ENCODE data around the gene AKAP13.
A peak's percentile ranks its signal among the peaks of the same experiment; 100 is the strongest.
"Not testable (repeated sequence)": the region's sequence is repeated elsewhere in the genome, so short reads cannot be mapped to it uniquely, and the experiment has no call there.

AKAP13 gene, protein sequence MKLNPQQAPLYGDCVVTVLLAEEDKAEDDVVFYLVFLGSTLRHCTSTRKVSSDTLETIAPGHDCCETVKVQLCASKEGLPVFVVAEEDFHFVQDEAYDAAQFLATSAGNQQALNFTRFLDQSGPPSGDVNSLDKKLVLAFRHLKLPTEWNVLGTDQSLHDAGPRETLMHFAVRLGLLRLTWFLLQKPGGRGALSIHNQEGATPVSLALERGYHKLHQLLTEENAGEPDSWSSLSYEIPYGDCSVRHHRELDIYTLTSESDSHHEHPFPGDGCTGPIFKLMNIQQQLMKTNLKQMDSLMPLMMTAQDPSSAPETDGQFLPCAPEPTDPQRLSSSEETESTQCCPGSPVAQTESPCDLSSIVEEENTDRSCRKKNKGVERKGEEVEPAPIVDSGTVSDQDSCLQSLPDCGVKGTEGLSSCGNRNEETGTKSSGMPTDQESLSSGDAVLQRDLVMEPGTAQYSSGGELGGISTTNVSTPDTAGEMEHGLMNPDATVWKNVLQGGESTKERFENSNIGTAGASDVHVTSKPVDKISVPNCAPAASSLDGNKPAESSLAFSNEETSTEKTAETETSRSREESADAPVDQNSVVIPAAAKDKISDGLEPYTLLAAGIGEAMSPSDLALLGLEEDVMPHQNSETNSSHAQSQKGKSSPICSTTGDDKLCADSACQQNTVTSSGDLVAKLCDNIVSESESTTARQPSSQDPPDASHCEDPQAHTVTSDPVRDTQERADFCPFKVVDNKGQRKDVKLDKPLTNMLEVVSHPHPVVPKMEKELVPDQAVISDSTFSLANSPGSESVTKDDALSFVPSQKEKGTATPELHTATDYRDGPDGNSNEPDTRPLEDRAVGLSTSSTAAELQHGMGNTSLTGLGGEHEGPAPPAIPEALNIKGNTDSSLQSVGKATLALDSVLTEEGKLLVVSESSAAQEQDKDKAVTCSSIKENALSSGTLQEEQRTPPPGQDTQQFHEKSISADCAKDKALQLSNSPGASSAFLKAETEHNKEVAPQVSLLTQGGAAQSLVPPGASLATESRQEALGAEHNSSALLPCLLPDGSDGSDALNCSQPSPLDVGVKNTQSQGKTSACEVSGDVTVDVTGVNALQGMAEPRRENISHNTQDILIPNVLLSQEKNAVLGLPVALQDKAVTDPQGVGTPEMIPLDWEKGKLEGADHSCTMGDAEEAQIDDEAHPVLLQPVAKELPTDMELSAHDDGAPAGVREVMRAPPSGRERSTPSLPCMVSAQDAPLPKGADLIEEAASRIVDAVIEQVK (N-terminal part only)

DNA sequence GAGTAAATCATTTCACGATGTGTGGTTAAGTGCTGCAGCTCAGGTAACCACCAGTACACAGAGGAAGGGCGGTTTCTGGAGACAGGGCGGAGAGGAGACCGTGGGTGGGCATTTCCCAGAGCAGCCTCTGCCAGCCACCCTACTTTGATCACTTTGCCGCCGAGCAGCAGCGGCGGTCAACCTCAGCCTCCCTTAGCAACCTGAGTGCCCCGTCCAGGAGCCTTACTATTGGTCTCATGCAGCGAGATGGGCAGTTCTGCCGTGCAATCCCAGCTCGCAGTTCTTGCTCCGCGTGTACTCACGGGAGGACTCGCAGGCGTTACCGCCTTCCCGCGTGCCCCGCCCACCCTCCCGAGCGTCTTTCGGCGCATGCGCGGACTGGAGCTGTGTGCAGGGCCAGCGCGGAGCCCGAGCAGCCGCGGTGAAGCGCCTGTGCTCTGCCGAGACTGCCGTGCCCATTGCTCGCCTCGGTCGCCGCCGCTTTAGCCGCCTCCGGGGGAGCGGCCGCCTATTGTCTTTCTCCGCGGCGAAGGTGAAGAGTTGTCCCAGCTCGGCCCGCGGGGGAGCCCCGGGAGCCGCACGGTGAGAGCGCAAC is at the start of gene AKAP13:
TSS of gene AKAP13 (plus strand) at position 387 of the 595 bp plus-strand sequence. CDS start 105,118 bp downstream, outside the sequence.
- DNase-seq: peak; percentile 56

DNA sequence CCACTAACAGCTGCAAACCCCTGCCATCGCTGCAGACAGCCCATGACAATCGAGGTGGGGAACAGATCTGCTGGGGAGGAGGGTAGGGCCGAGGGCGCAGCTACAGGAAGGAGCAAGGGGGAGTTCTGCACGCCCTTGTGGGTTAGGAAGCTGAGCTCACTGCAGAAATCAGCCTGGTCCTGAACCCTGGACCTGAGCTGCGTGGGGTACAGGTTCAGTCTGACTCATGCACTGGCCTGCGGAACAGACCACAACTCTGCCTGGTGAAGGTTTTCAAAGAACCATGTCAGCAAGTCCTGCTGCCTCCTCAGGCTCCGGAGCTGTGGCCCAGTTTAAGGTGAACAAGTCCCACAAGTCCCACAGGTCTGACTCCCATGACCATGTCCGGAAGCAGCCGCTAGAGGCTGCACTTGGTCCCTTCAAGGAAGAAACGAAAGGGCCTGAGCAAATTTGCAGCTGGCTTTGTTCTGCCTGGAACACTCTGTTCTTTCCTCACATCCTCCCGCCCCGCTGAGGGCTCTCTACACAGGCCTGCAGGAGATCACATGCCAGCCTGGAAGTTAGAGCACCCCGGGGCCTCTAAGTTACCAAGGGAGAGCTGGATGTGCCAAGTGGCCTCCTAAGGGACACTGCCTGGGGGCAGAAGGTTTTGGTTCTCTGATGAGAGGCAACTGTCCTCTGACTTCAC is 49.4 kb upstream of the AKAP13 start:
- DNase-seq: no peak

DNA sequence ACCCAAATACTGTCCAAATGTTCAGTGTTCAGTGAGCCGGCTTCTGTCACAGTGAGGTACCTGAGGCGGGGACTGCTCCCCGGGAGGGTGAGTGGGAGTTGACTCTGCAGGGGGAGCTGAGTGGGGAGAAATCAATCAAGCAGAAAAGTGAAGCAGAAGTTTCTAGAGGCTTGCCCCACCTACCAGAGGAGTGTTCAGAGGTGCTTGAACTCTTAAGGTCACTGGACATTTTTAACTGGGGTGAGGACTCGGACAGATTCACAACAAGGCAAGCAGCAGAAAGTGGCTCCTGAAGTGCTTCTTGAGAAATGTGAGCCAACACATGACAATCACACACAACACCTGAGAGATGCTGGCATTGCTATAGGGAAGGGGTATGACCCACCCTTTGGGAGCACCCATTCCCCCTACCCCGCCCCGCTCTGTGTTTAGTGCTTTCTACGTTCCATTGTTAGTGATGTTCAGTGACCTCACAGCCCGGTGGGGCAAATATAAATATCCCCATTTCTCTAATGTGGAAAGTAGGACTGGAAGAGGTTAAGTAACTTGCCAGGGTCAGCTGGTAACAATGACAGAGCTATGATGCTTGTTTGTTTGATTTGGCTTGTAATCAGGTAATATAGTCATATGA is 48.6 kb upstream of the AKAP13 start:
- DNase-seq: no peak

DNA sequence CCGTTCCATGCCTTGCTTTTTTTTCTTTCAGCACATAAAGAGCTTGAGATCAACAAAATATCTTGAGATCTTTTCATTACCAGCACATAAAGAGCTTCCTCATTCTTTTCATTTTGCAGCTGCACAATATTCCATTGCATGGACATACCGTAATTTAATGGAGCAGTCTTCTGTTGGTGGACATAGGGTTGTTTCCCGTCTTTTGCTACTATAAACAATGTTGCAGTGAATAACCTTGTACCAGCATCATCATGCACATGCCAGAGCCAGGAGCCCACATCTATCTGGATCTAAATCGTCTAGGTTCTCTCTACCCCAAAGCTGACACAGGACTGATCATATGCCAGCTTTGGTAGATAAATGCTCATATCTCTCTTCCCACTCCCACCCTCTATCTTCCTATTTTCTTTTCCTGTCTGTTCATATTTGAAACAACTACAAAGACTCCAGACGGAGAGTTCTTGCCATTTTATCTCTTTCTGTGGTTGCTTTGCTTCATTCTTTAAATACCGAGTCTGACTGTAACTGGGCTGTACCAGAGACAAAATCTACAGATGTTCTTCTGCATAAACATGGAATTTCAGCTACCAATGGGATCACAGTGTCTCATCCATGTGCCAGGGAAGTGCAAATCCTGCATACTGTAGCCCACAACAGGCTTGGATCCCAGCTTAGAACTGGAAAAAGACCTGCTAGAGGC is 47.1 kb upstream of the AKAP13 start:
- DNase-seq: no peak

DNA sequence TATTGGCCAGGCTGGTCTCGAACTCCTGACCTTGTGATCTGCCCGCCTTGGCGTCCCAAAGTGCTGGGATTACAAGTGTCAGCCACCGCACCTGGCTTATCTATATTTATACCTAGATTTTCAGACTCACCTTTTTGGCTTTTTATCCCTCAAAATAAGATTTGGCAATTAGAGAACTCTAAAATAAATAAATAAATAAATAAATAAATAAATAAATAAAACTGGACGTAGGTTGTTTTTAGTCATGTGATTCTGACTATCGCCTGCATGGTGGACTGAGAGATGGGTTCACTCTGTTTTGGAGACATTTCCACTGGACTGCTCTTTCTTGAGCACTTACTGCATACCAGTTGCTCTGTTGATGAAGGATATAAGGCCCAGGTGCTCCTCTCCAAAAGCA is 46.2 kb upstream of the AKAP13 start:
- DNase-seq: no peak

DNA sequence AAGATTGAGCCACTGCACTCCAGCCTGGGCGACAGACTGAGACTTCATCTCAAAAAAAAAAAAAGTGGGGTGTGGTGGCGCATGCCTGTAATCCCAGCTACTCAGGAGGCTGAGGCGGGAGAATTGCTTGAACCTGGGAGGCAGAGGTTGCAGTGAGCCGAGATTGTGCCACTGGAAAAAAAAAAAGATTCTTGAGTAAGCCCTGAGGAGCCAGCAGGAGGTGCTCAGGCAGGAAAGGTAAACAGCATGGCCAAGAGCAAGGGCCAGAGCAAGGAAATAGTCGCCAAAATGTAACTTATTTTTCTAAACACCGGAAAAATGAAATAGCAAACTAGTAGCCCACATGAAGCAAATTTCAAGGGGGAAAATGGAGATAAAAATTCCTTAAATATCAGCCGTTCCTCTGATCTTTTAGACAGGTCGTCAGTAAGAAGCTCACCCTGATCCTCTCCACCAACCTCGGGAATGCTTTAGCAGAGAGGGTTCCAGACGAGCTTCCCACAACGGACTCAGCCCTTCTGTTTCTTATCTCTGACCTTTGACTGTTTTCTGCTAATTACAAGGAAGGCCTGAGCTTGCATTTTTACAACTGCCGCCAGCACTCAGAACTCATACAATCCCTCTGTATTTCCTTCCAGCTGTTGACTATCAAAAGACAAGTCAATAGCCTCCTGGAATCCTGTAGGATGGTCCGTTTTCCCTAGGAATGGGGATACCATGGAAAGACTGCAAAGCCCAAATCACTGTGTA is 45.0 kb upstream of the AKAP13 start:
- DNase-seq: no peak

DNA sequence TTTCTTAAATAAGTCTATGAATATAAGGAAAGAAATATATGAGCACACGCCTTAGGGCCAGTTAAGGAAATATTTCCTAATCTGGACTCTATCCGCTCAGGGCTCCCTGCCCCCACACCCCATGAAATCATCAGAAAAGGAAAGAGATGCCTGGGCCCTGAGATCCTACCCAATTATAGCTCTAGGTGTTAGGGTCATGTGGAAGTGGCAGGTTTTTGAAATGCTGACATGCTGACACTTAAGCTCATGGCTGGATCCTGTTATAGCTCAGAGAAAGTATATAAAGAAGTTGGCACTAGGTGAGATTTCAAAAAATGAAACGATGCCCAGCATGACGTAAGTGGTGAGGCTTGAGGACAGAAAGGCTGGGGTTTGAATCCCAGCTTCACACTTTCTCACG is 43.5 kb upstream of the AKAP13 start:
- no peak for DNase-seq

DNA sequence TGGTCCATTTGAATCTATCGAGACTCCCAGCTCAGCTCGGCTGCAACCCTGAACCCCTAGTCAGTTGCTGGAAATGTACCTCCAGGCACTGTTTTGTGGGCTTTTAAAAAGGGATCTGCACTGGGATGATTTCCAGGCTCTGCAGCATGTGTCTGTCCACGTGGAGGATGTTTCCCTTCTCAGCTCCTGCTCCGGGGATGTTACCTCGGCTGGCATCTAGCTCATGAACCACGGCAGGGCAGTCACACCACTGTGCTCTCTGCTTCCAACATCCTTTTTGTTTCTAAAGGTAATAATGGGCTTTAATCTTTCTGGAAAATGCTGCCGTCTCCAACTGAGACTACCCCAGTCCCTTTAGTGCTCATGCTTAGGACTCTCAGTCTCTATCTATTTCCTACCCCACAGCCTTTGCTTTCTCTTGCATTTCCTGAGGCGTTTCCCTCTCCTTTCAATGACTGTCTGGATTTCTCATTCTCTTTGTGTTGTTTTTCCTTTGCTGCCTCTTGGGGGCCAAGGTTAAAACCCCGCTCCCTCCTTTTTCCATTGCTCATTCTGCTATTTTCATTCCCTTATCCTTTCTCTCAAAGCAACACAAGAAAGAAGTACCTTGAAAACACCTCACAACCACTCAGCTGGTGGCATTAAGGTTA is 42.9 kb upstream of the AKAP13 start:
- DNase-seq: no peak

DNA sequence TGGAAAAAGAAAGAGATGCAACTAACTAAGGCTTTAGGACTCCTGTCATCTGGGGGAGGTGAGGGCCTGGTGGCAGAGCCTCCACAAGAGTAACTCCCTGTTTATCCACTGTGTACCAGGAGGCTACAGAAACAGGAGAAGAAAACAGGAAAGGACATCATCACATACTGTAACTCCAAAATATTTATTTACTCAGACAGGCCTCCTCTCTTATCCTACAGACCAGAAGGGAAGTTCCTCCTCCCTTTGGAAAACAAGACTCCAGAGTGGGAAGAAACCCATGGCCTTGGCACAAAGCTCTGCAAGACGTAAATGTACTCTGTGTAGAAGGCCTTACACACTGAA is 40.1 kb upstream of the AKAP13 start:
- DNase-seq: no peak

DNA sequence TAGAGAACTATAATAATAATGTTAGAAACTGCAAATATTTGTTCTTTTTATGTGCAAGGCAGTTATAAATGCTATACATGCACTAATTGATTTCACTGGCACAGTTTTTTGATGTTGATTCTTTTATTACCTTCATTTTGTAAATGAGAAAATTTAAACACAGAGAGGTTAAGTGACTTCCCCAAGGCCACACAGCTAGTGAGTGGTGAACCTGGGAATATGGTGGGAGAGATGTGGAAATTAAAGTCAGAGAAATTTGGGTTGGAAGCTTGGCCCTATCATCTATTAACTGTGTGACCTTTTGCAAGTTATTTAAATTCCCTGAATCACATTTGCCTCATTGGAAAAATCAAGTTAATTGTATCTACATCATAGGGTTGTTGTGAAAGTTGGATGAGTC is 39.6 kb upstream of the AKAP13 start:
- DNase-seq: no peak

DNA sequence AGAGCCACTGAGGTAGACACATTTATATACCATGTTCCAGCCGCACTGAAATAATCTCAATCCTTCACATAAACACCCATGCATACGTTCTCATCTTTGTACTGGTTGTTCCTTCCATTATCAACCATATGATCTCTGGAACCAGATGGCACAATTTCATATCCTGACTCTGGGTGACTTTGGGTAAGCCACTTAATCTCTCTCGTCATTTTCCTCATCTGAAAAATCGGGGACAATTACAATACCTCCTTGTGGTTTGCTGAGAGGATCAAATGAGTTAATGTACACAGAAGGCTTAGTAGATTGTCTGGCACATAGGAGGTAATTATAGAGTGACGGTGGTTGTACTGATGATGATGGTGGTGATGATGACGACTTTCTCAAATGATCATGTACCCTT is 38.2 kb upstream of the AKAP13 start:
- DNase-seq: not testable (repeated sequence)

DNA sequence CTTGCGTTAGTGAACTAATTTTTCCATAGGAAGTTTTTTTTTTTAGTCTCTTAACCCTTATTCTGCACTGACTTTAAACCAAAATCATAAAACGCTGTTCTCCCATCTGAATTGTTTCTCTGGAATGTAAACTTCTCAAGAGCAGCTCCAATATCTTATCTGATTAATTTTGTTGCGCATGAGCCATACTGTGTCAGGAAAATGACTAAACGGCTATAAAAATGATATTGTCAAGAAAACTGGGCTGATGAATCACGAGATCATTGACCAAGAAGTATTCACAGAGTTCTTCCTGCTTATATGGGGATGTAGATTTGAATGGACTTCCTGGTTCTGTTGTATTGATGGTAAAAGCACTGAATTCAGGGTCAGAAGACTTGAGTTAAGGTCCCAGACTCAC is 37.0 kb upstream of the AKAP13 start:
- DNase-seq: not testable (repeated sequence)

DNA sequence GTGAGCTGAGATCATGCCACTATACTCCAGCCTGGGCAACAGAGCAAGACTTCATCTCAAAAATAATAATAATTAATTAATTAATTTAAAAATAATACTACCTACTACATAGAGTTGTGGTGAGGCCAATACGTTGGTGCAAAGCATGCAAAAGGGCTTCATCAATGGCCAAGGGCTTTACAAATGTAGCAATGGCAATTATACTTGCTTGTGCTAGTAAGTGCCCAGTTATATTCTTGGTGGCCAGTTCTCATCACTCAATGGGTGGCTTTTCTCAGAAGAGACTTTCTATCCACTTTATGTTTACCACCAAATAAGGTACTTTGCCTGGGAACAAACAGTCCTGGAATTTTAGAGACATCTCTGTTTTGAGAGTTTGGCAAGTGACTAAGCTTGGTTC is 36.2 kb upstream of the AKAP13 start:
- DNase-seq: not testable (repeated sequence)

DNA sequence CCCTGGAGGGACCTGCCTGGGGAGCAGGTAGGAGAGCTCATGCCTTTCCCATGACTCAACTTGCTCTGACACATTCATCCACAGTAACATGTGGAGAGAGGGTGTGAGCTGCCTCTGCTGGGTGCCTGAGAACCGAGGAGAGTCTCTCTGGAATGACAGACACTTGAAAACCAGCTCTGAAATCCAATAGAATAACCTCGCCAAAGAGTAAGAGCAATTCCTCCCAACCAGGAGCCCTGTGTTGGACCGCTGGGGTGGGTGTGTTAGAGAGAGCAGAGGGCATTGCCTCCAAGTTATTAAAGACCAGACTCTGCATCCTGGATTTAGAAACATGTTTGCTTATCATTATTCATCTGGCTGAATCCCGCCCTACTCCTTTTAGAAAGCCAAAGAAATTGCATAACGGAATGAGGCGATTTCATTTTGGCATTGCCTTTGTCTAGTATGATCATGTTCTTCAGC is 35.7 kb upstream of the AKAP13 start:
- DNase-seq: not testable (repeated sequence)

DNA sequence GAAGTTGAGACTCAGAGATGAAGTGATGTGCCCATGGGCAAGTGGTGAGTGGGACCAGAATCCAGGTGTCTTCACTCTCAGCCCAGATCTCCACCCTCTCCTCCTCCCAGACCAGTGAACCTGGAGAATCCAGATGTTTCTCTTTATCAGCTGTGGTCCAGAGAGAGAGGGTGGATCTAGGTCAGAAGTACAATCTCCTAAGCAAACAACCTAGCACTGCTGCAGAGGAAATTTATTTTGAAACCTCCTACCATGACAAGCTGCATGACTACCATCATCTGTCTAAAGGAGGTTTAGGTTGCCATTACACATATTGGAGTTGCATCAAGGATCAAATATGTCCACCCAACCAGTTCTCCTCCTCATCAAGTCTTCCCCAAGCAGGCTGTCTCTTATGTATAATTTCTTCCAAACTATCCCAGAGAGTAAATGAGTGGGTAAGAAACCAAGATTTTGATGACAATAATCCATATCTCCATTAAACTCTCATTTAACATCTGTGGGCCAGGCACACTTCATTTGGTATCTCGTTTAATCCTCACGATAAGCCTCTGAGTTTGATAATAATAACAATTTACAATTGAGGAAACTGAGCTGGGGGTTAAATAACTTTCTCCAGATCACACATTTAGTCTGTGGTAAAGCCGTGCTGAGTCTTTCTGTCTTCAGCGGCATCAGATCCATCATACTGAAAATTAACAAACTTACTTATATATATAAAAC is 35.0 kb upstream of the AKAP13 start:
- DNase-seq: not testable (repeated sequence)

DNA sequence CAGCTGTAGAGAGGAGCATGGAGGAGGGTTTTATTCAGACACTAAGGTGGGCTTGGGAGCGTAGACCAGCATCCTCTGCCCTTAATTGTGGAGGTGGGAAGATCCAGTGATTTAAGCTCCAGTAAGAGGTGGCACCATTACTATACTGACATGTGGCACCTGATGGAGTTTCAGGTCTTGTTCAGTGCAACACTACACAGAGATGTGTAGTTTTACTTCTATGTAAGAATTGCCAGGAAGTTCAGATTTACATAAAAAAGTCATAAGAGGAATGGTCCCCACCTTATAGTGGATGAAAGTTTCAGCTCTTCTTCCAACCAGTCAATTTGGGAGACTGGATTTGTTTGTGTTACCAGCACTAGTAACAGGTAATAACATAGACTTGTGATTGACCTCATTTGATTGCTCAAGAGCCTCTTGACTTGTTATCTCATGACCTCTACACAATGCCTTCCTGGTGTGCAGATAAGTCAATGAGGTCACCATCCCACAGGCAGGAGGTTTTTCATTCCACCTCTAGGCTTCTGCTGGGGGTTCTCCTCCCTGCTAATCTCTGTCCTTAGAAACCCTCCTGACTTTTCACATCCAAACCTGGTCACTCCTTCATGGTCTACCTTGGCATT is 33.8 kb upstream of the AKAP13 start:
- not testable (repeated sequence) for DNase-seq

DNA sequence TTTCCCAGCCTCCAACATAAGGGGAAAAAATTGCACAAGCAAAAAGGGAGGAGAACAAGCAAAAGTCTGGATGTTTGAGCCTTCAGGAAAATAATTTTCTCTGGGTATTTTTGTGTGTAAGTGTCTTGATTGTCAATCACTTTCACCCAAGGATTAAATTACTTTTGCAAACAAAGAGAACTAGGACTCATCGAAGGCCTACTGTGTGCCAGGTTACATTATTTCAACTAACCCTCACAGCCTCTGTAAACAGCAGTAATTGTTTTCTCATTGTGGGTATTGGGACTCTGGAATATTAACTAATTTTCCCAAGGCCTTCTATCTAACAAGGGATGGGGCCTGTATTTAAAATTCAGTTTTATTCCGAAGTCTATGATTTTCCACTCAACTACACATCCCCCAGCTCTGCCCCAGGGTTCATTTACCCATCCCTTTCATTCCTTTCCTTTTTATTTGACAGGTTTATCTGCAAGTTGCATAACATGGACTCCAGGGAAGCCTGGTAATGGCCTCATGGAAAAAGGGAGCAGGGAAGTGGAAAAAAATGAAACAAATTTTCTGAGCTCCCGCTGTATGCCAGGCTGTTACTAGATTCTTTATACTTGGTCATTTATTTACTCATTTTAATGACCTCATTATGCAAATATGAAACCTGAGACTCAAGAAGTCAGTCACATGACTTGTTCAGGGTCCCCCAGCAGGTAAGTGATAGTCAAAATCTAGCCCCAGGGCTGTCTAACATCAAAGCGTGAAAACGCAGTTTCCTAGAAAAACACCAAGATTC is 32.9 kb upstream of the AKAP13 start:
- DNase-seq: not testable (repeated sequence)

All from cortex of kidney (tissue), 1 donor.